Activated CD4-positive, alpha-beta T cell treated with anti-CD3 and anti-CD28 coated beads for 48 hours (primary cell): Measurements from ENCODE around the gene FBXW7.

Source experiments
- DNase-seq: peaks from one replicate; pipeline ENCODE4 v3.0.0-alpha.2; 2020

Gene FBXW7

GRCh38 chr4:152464030-152464823 lies 71.7 kb downstream of the FBXW7 start:
- DNase-seq = no peak

GRCh38 chr4:152463562-152463961 lies 72.3 kb downstream of the FBXW7 start:
- DNase-seq = no peak

- no peak for DNase-seq
These were observed 73.2 kb downstream of the FBXW7 start for GRCh38 chr4:152462695-152463094.

- DNase-seq = no peak
These were observed 73.8 kb downstream of the FBXW7 start for GRCh38 chr4:152462047-152462446.

- DNase-seq = no peak
These were observed 75.4 kb downstream of the FBXW7 start for GRCh38 chr4:152460488-152460887.

GRCh38 chr4:152459326-152459725 lies 76.6 kb downstream of the FBXW7 start:
- DNase-seq = no peak

GRCh38 chr4:152458801-152459302 lies 77.0 kb downstream of the FBXW7 start:
- no peak for DNase-seq

GRCh38 chr4:152456609-152457008 lies 79.3 kb downstream of the FBXW7 start:
- DNase-seq = no peak

GRCh38 chr4:152455311-152455710 lies 80.6 kb downstream of the FBXW7 start:
- DNase-seq = no peak

GRCh38 chr4:152454398-152455011 lies 81.4 kb downstream of the FBXW7 start:
- DNase-seq = no peak

GRCh38 chr4:152451496-152451895 lies 84.4 kb downstream of the FBXW7 start:
- DNase-seq = no peak

GRCh38 chr4:152448854-152449253 lies 87.0 kb downstream of the FBXW7 start:
- no peak for DNase-seq

- DNase-seq = no peak
These were observed 87.7 kb downstream of the FBXW7 start for GRCh38 chr4:152448038-152448707.

- DNase-seq = no peak
These were observed 92.0 kb downstream of the FBXW7 start for GRCh38 chr4:152443859-152444258.

GRCh38 chr4:152437561-152437960 lies 98.3 kb downstream of the FBXW7 start:
- no peak for DNase-seq

- peak; percentile 9 for DNase-seq
These were observed 99.5 kb downstream of the FBXW7 start for GRCh38 chr4:152436384-152436783.

GRCh38 chr4:152434011-152434410 lies 101.9 kb downstream of the FBXW7 start:
- DNase-seq = no peak

- DNase-seq = no peak
These were observed 104.1 kb downstream of the FBXW7 start for GRCh38 chr4:152431784-152432183.

GRCh38 chr4:152431291-152431690 lies 104.6 kb downstream of the FBXW7 start:
- no peak for DNase-seq

GRCh38 chr4:152430507-152430906 lies 105.4 kb downstream of the FBXW7 start:
- no peak for DNase-seq

GRCh38 chr4:152427981-152428380 lies 107.9 kb downstream of the FBXW7 start:
- DNase-seq = no peak

GRCh38 chr4:152424977-152425376 lies 110.9 kb downstream of the FBXW7 start:
- no peak for DNase-seq

GRCh38 chr4:152424396-152424795 lies 111.5 kb downstream of the FBXW7 start:
- DNase-seq = no peak

- no peak for DNase-seq
These were observed 113.0 kb downstream of the FBXW7 start for GRCh38 chr4:152422817-152423320.
